Stimulated activated CD4-positive, alpha-beta T cell treated with anti-CD3 and anti-CD28 coated beads, Interleukin-4, amount 100 ng/mL, for 24 hours (primary cell): ENCODE measurements around the gene MLPH.

ENCODE experiments used
- DNase-seq: peaks from one replicate; pipeline ENCODE4 v3.0.0-alpha.2; 2020

MLPH gene

GRCh38 chr2:237480988-237481525, 6.0 kb upstream of the MLPH start:
- DNase-seq: no peak

GRCh38 chr2:237482485-237482884, 4.6 kb upstream of the MLPH start:
- DNase-seq: no peak

DNA sequence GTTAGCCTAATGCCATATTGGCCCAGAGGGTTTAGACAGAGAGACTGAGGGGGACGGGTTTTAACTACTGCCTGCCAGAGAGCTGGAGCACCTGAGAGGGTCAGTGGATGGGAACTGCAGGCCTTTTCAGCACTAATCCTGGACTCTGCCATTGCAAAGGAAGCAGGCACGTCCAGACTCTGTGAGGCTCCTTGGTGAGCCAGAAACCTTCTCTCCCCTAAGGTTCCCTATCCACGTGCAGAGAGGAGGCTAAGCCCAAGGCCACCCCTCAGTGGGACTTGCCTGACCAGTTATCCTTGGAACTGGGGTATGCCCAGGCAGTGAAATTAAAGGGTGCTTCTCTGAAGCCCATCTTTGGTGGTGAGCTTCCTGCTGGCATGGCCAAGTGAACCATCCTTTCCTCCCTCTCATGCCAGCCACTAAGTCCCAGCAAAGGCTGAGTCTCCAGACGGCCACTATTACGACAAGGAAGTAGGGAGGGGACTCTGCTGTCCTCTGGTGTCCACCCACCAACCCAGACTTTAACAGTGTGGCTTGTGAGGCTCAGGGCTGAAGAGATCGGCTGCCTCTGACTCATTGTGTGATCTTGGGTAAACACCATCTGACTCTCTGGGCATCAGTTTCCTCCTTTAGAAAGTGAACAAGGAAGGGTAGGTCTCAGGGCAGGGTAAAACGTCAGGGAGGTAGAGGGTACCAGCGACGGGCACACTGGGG, 3.9 kb upstream of the MLPH start:
- DNase-seq: no peak

DNA sequence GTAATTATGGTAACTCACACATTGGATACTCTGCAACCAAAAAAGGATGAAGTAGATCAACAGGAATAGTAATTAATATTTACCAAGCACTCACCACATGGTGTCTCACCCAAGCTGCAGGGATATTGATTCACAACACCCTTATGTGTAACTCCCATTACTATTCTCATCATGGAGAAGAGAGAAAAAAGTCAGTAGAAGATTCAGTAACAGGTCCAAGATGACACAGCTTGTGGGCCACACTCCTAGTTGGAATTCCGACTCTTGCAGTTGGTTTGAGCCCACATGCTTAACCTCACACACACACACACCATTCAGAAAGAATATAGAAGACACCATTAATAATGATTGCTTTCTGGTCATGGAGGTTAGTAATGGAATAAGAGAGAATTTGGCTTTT, 1.7 kb upstream of the MLPH start:
- no peak for DNase-seq

GRCh38 chr2:237485844-237486243, 1.2 kb upstream of the MLPH start:
- no peak for DNase-seq

GRCh38 chr2:237486334-237486818, 675 bp upstream of the MLPH start:
- DNase-seq: no peak

GRCh38 chr2:237487496-237487895, 445 bp downstream of the MLPH start:
- DNase-seq: no peak

DNA sequence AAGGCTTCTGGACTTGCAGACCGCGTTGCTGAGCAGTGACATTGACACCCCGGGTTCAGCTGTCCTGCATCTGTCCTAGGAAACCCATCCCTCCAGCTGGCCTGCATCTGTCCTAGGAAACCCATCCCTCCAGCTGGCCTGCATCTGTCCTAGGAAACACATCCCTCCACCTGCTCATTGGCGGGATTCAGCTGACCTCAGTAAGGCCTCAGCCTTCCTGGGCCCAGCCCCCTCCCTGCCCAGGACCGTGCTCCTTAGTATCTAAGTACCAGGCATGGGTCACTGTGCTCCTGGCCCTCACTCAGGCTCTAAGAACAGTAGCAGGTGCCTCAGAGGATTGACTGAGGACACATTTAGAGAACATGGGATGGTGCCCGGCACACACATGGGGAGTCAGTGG, 1.2 kb downstream of the MLPH start:
- DNase-seq: no peak

- DNase-seq: no peak
These were observed 2.1 kb downstream of the MLPH start for GRCh38 chr2:237488901-237489860.

DNA sequence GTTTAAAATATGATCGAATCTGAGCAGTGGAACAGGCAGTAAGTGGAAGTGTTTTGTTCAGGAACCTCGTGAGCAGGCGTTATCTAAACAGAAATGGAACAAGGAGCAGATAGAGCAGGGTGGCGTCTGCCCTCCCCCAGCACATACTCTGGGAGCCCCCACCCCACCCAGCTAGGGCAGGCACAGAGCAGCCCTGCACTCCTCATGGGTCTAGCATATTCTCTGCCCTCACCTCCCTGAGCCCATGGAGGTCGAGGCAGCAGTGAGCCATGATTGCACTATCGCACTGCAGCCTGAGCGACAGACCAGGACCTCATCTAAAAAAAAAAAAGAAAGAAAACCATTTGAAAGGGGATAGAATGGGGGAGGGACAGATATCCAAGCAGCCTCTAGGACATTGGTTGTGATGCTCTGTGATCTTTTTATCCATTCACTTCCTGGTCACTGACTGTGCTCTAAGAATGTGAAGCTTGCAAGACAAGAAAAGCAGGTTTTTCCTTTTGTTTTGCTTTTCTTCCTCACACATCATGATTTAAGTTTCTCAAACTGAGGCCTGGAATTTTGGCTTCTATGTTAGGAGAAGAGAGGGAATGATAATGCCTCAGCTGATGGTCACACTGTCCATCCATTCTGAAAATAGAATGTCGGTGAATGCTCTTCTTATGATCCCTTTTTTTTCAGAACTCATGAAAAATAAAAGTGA, 3.1 kb downstream of the MLPH start:
- no peak for DNase-seq

DNA sequence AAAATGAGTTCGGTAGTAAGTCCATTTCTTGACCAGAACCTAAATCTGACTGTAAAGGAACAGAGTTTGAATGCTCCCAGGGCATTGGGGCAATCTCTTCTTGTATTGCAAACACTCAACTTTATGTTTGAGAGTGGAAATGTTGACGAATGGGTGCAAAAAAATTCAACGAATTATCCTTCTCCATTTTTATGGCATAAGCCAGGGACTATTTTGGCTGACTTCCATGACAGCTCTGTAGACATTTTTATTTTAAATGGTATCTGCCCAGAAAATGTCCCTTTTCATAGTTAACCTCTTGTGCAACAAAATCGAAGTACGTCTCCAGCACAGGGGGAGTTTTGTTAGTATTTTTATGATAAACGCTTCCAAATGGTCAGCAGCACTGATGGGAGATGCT, 3.7 kb downstream of the MLPH start:
- no peak for DNase-seq

GRCh38 chr2:237491515-237492118, 4.6 kb downstream of the MLPH start:
- DNase-seq: no peak

GRCh38 chr2:237492137-237492890, 5.3 kb downstream of the MLPH start:
- no peak for DNase-seq

- DNase-seq: no peak
These were observed 7.0 kb downstream of the MLPH start for GRCh38 chr2:237494066-237494465.

- no peak for DNase-seq
These were observed 8.6 kb downstream of the MLPH start for GRCh38 chr2:237495521-237496117.

DNA sequence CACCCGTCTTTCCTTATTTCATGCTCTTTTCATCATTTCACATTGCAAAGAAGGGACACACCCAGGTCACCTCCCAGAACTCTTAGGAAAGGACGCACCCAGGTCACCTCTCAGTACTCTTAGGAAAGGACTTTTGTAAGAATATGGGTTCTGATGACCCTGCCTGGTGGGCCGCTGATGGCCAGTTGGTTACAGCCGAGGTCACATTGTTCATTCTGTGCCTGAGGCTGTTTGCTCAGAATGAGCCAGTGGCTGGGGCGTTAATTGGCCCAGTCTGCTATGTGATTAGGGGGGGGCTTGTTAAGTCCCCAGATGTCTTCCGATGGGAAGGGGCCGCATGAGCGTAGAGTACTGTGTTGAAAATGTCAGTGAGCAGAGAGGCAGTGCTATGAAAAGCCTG, 9.4 kb downstream of the MLPH start:
- DNase-seq: no peak

GRCh38 chr2:237497009-237497837, 10.2 kb downstream of the MLPH start:
- DNase-seq: no peak

- DNase-seq: no peak
These were observed 10.8 kb downstream of the MLPH start for GRCh38 chr2:237497838-237498186.

DNA sequence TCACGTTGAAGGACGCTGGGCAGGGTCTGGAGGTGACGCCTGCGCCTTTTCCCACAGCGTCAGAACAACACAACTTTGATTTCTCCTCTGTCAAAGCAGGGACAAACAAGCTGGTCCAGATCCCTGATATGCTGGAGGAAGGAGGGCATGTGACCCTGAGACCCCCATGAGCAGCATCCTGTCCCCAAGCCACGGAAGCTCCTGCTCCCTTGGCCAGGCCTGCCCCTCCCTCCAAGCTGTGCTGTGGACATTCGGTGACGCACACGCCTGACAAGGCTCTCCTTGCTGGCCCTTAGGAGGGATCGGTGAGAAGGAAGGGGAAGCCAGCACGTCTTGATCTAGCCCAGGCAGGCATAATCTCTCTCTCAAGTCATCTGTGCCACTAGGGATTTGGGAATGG, 11.3 kb downstream of the MLPH start:
- no peak for DNase-seq

- DNase-seq: no peak
These were observed 13.8 kb downstream of the MLPH start for GRCh38 chr2:237500681-237501424.
